HepG2 (cell line): ENCODE data around the gene CASKIN1.
"Not testable (repeated sequence)": the region's sequence is repeated elsewhere in the genome, so short reads cannot be mapped to it uniquely, and the experiment has no call there.

Source experiments
- ASH2L ChIP-seq: fragments of 300-600, 200-600 bp; sonication (generic); IDR thresholded peaks from 2 replicates; pipeline ENCODE4 v1.7.0; 2017; ENCODE audit warnings: low read depth, mild to moderate bottlenecking, moderate library complexity, mixed read lengths, low read length; ENCODE audit not compliant: insufficient read length
- KAT2B ChIP-seq: fragments of 150-350 bp; IDR thresholded peaks from 2 replicates; pipeline ENCODE4 v1.6.1; 2014; ENCODE audit warnings: low read depth, low read length, borderline replicate concordance
- NR2F1 ChIP-seq, 2 experiments: fragments of 450-650 bp in 1 of 2; formaldehyde crosslinking in 1 of 2; IDR thresholded peaks; 2 replicates each; pipeline versions ENCODE4 v1.5.0 to v1.6.1; 2016 to 2020; ENCODE audit warnings: mild to moderate bottlenecking in 1 of 2, missing compliant biosample characterization in 1 of 2, missing genetic modification reagents in 1 of 2, moderate library complexity in 1 of 2

GRCh38 chr16:2127630-2128280, 68.7 kb downstream of the CASKIN1 start:
- TF ChIP-seq KAT2B; NR2F1 (CRISPR knock-in tag; IDR thresholded peaks at IDR 0.05); ASH2L: not testable (repeated sequence)
